HG03103 (cell line): ENCODE measurements around the gene KIRREL3.

ENCODE experiments used
- ATAC-seq: cut with Tn5 transposase; IDR thresholded peaks from one replicate; pipeline ENCODE4 v1.9.1; 2021; ENCODE audit warnings: low read depth; ENCODE audit not compliant: unreplicated experiment

Gene KIRREL3

GRCh38 chr11:126722006-126722736, 278.4 kb downstream of the KIRREL3 start:
- no peak for ATAC-seq

GRCh38 chr11:126720539-126721235, 279.9 kb downstream of the KIRREL3 start:
- ATAC-seq: no peak

GRCh38 chr11:126719740-126720139, 280.8 kb downstream of the KIRREL3 start:
- ATAC-seq: no peak

GRCh38 chr11:126718276-126718675, 282.3 kb downstream of the KIRREL3 start:
- no peak for ATAC-seq

- no peak for ATAC-seq
Observed at GRCh38 chr11:126716456-126717083, 284.0 kb downstream of the KIRREL3 start.

GRCh38 chr11:126713806-126714205, 286.8 kb downstream of the KIRREL3 start:
- ATAC-seq: no peak

- no peak for ATAC-seq
Observed at GRCh38 chr11:126711977-126712625, 288.5 kb downstream of the KIRREL3 start.

- no peak for ATAC-seq
Observed at GRCh38 chr11:126710804-126711399, 289.7 kb downstream of the KIRREL3 start.

GRCh38 chr11:126707498-126707897, 293.1 kb downstream of the KIRREL3 start:
- ATAC-seq: no peak

GRCh38 chr11:126704096-126704495, 296.5 kb downstream of the KIRREL3 start:
- no peak for ATAC-seq

GRCh38 chr11:126703662-126704061, 296.9 kb downstream of the KIRREL3 start:
- no peak for ATAC-seq

- ATAC-seq: no peak
Observed at GRCh38 chr11:126702987-126703386, 297.6 kb downstream of the KIRREL3 start.

GRCh38 chr11:126702165-126702720, 298.3 kb downstream of the KIRREL3 start:
- no peak for ATAC-seq

GRCh38 chr11:126701520-126701897, 299.1 kb downstream of the KIRREL3 start:
- peak; percentile 6 for ATAC-seq

- peak; percentile 74 for ATAC-seq
Observed at GRCh38 chr11:126700768-126701519, 299.6 kb downstream of the KIRREL3 start.

- no peak for ATAC-seq
Observed at GRCh38 chr11:126698576-126698975, 302.0 kb downstream of the KIRREL3 start.

GRCh38 chr11:126697936-126698335, 302.6 kb downstream of the KIRREL3 start:
- ATAC-seq: no peak

- ATAC-seq: no peak
Observed at GRCh38 chr11:126696982-126697381, 303.6 kb downstream of the KIRREL3 start.

- no peak for ATAC-seq
Observed at GRCh38 chr11:126695293-126695692, 305.3 kb downstream of the KIRREL3 start.
